ENCODE data around the gene FHIT.

The FHIT gene

GRCh38 chr3:60153221-60153999, 1097.8 kb downstream of the FHIT start:
- H3K9ac ChIP-seq, result no peak overlapping the region
- no peak for TF ChIP-seq CTCF (IDR thresholded peaks at IDR 0.05)
- no peaks in the 10 kb centered on the region for H3K79me2 ChIP-seq
- no peak overlapping the region for H3K27ac ChIP-seq
- no peaks in the 10 kb centered on the region for H3K27me3 ChIP-seq (ENCODE audit: control insufficient read depth, insufficient read depth, low read length)
- H3K36me3 ChIP-seq (ENCODE audit: control insufficient read depth, insufficient read depth, low read length), result no peaks in the 10 kb centered on the region
- H3K4me2 ChIP-seq (ENCODE audit: low read length), result no peak overlapping the region
- H2AFZ ChIP-seq, result no peak overlapping the region
- H3K9me3 ChIP-seq (ENCODE audit: control insufficient read depth, low read length), result no peaks in the 10 kb centered on the region
- H3K4me3 ChIP-seq (ENCODE audit: low read depth, low read length), result no peak overlapping the region
- H3K4me1 ChIP-seq, result no peaks in the 10 kb centered on the region

GRCh38 chr3:60149501-60149900, 1101.8 kb downstream of the FHIT start:
- Histone ChIP-seq H3K4me2 (ENCODE audit: low read length) (no peak overlapping the region), H3K27ac (no peak overlapping the region), H3K27me3 (ENCODE audit: control insufficient read depth, insufficient read depth, low read length) (no peaks in the 10 kb centered on the region), H2AFZ (no peak overlapping the region), H3K4me3 (ENCODE audit: low read depth, low read length) (no peak overlapping the region), H3K36me3 (ENCODE audit: control insufficient read depth, insufficient read depth, low read length) (no peaks in the 10 kb centered on the region), H3K79me2 (no peaks in the 10 kb centered on the region), H3K4me1 (no peaks in the 10 kb centered on the region), H3K9me3 (ENCODE audit: control insufficient read depth, low read length) (no peaks in the 10 kb centered on the region), H3K9ac (no peak overlapping the region)
- TF ChIP-seq CTCF (IDR thresholded peaks at IDR 0.05), result no peak

- Histone ChIP-seq H3K4me1 (no peaks in the 10 kb centered on the region), H2AFZ (no peak overlapping the region), H3K9ac (no peak overlapping the region), H3K9me3 (ENCODE audit: control insufficient read depth, low read length) (no peaks in the 10 kb centered on the region), H3K4me3 (ENCODE audit: low read depth, low read length) (no peak overlapping the region), H3K79me2 (no peaks in the 10 kb centered on the region), H3K27ac (no peak overlapping the region), H3K36me3 (ENCODE audit: control insufficient read depth, insufficient read depth, low read length) (no peaks in the 10 kb centered on the region), H3K27me3 (ENCODE audit: control insufficient read depth, insufficient read depth, low read length) (no peaks in the 10 kb centered on the region), H3K4me2 (ENCODE audit: low read length) (no peak overlapping the region)
- no peak for TF ChIP-seq CTCF (IDR thresholded peaks at IDR 0.05)
Observed at GRCh38 chr3:60147249-60147950, 1103.9 kb downstream of the FHIT start.

GRCh38 chr3:60146121-60146520, 1105.1 kb downstream of the FHIT start:
- H3K4me1 ChIP-seq, result no peaks in the 10 kb centered on the region
- no peak overlapping the region for H3K4me3 ChIP-seq (ENCODE audit: low read depth, low read length)
- H3K36me3 ChIP-seq (ENCODE audit: control insufficient read depth, insufficient read depth, low read length), result no peaks in the 10 kb centered on the region
- no peak for TF ChIP-seq CTCF (IDR thresholded peaks at IDR 0.05)
- no peaks in the 10 kb centered on the region for H3K79me2 ChIP-seq
- H3K9me3 ChIP-seq (ENCODE audit: control insufficient read depth, low read length), result no peaks in the 10 kb centered on the region
- H3K9ac ChIP-seq, result no peak overlapping the region
- H2AFZ ChIP-seq, result no peak overlapping the region
- no peak overlapping the region for H3K27ac ChIP-seq
- H3K4me2 ChIP-seq (ENCODE audit: low read length), result no peak overlapping the region
- no peaks in the 10 kb centered on the region for H3K27me3 ChIP-seq (ENCODE audit: control insufficient read depth, insufficient read depth, low read length)
